OCI-LY7 (cell line): ENCODE results near the gene CMTM4. TPM values are rescaled to one million over a fixed set of nuclear protein-coding genes. Genes with fewer than 3 reads are reported as not detected.

Experiments
- BruUV-seq: library from RNA; stranded (reverse); fragments of 400-500 nt; replicated peaks from 2 replicates; lab custom pipeline; 2021; lab: Mats Ljungman, UMichigan
- CTCF ChIA-PET: fragments of 300-600 bp; sonication (Branson Sonifier 250); formaldehyde crosslinking; loops from one replicate; lab custom pipeline; 2022; ENCODE audit warnings: antibody characterized with exemption; ENCODE audit not compliant: unreplicated experiment; lab: Charles Lee
- POLR2A ChIA-PET: fragments of 300-600 bp; sonication (Branson Sonifier 250); formaldehyde crosslinking; loops from one replicate; lab custom pipeline; 2022; ENCODE audit warnings: antibody characterized with exemption; lab: Charles Lee
- DNase-seq: peaks from one replicate; pipeline ENCODE4 v3.0.0-alpha.2; 2015; ENCODE audit warnings: low spot score
- H2AFZ ChIP-seq: fragments of 200-600 bp; sonication (generic), shearing (Covaris generic); 2 replicates; pipeline ENCODE4 v1.6.1; 2014; ENCODE audit warnings: mild to moderate bottlenecking, antibody characterized with exemption, low read length, moderate library complexity
- H3K27ac ChIP-seq: fragments of 200-600 bp; sonication (generic); 2 replicates; pipeline ENCODE4 v1.5.1; 2014; ENCODE audit warnings: mixed run types, low read depth, mild to moderate bottlenecking, moderate library complexity, low read length, inconsistent platforms; ENCODE audit not compliant: poor library complexity, severe bottlenecking
- H3K36me3 ChIP-seq: fragments of 200-600 bp; sonication (generic); 2 replicates; pipeline ENCODE4 v1.6.1; 2014; ENCODE audit warnings: mild to moderate bottlenecking, antibody characterized with exemption, low read length, moderate library complexity, mixed read lengths; ENCODE audit not compliant: insufficient read depth
- H3K4me1 ChIP-seq: fragments of 200-600 bp; sonication (generic); 2 replicates; pipeline ENCODE4 v1.5.1; 2014; ENCODE audit warnings: mild to moderate bottlenecking, low read length; ENCODE audit not compliant: insufficient read depth, poor library complexity, severe bottlenecking
- H3K4me2 ChIP-seq: fragments of 200-600 bp; sonication (generic); 2 replicates; pipeline ENCODE4 v1.6.1; 2014; ENCODE audit warnings: mild to moderate bottlenecking, low read length
- H3K4me3 ChIP-seq: fragments of 200-600 bp; sonication (generic); 2 replicates; pipeline ENCODE4 v1.5.1; 2014; ENCODE audit warnings: mild to moderate bottlenecking, low read depth, low read length; ENCODE audit not compliant: poor library complexity, severe bottlenecking
- H3K79me2 ChIP-seq: fragments of 200-600 bp; sonication (generic); 2 replicates; pipeline ENCODE4 v1.6.1; 2016; ENCODE audit warnings: low read depth, mild to moderate bottlenecking, low read length, moderate library complexity, mixed read lengths; ENCODE audit not compliant: insufficient read depth
- H3K9me2 ChIP-seq: fragments of 200-600 bp; sonication (generic); 2 replicates; pipeline ENCODE4 v1.6.1; 2016; ENCODE audit warnings: mild to moderate bottlenecking, low read length, mixed read lengths; ENCODE audit not compliant: insufficient read depth
- H3K9me3 ChIP-seq: fragments of 200-600 bp; sonication (generic); 2 replicates; pipeline ENCODE4 v1.6.1; 2014; ENCODE audit warnings: mild to moderate bottlenecking, mixed run types, low read length, mixed read lengths
- H4K20me1 ChIP-seq: fragments of 200-600 bp; sonication (generic); 2 replicates; pipeline ENCODE4 v1.6.1; 2014; ENCODE audit warnings: mild to moderate bottlenecking, antibody characterized with exemption, low read length, moderate library complexity, mixed read lengths; ENCODE audit not compliant: insufficient read depth
- CTCF ChIP-seq: fragments of 200-600 bp; sonication (generic); conservative IDR thresholded peaks from 2 replicates; pipeline ENCODE4 v1.5.1; 2014; ENCODE audit warnings: mild to moderate bottlenecking, antibody characterized with exemption, low read length, moderate library complexity, mixed read lengths
- EZH2phosphoT487 ChIP-seq: fragments of 200-600 bp; sonication (generic); IDR thresholded peaks from 2 replicates; pipeline ENCODE4 v1.6.1; 2018; ENCODE audit warnings: low read depth, borderline replicate concordance, mild to moderate bottlenecking, mixed run types, antibody characterized with exemption, low read length, moderate library complexity, mixed read lengths
- intact Hi-C: fragments of 100-400 bp; cut with micrococcal nuclease; formaldehyde crosslinking; loops from one replicate; pipeline ENCODE4 v1.10.0; 2022; ENCODE audit not compliant: unreplicated experiment
- total RNA-seq, 2 experiments: library from RNA; depleted of rRNA in 1 of 2; stranded (reverse); fragments of >200 nt in 1 of 2; shearing (Covaris generic) in 1 of 2; gene quantifications; 2 replicates each; pipeline ENCODE4 v1.2.3, GENCODE V29; 2014 to 2022

Gene CMTM4
- total RNA-seq, 2 experiments from 2014 or later: 0.03 to 1.3 TPM

- Histone ChIP-seq H2AFZ (peak overlapping the region; percentile 77), H3K79me2 (no peaks in the 10 kb centered on the region), H3K27ac (no peak overlapping the region), H3K4me1 (peaks cover 27% of the 10 kb centered on the region), H4K20me1 (no peaks in the 10 kb centered on the region), H3K9me3 (no peaks in the 10 kb centered on the region), H3K9me2 (no peaks in the 10 kb centered on the region), H3K36me3 (no peaks in the 10 kb centered on the region), H3K4me2 (peak overlapping the region; percentile 37), H3K4me3 (no peak overlapping the region)
- CTCF ChIA-PET: interaction anchor here (0.5 kb wide), 1 partner anchor 118 kb away, joined by 4 read pairs; no protein-coding TSS in a partner anchor
- DNase-seq: peak; percentile 39
- POLR2A ChIA-PET: interaction anchor here (0.6 to 1.4 kb wide), 3 partner anchors 10 to 298 kb away, joined by 3 to 5 read pairs (median 4); no protein-coding TSS in a partner anchor
- intact Hi-C loops: loop anchor here (5.0 kb wide), 1 partner anchor 133 kb away; the partner anchor contains the start of gene DYNC1LI2
- BruUV-seq: no TSS peak
- no peak for TF ChIP-seq EZH2phosphoT487
- TF ChIP-seq CTCF: no peak
Measured at GRCh38 chr16:66619534-66620428, 76.8 kb downstream of the CMTM4 start.

GRCh38 chr16:66618588-66619375 lies 77.8 kb downstream of the CMTM4 start:
- no peak overlapping the region for H3K27ac ChIP-seq
- H3K9me2 ChIP-seq: no peaks in the 10 kb centered on the region
- ChIA-PET POLR2A (interaction anchor here (0.6 to 1.5 kb wide), 4 partner anchors 12 to 210 kb away, joined by 3 to 4 read pairs (median 3); no protein-coding TSS in a partner anchor), CTCF (interaction anchor here (1.3 kb wide), 1 partner anchor 11 kb away, joined by 4 read pairs; no protein-coding TSS in a partner anchor)
- H2AFZ ChIP-seq: peak overlapping the region; percentile 77; the same call in 1 of the 2 replicates
- TF ChIP-seq CTCF (no peak), EZH2phosphoT487 (no peak)
- no peaks in the 10 kb centered on the region for H3K9me3 ChIP-seq
- BruUV-seq: no TSS peak
- H3K4me1 ChIP-seq: peaks cover 27% of the 10 kb centered on the region
- H3K4me2 ChIP-seq: no peak overlapping the region
- intact Hi-C loops: loop anchor here (5.0 kb wide), 1 partner anchor 134 kb away; the partner anchor contains the start of gene DYNC1LI2
- H3K79me2 ChIP-seq: no peaks in the 10 kb centered on the region
- H4K20me1 ChIP-seq: no peaks in the 10 kb centered on the region
- H3K36me3 ChIP-seq: no peaks in the 10 kb centered on the region
- H3K4me3 ChIP-seq: no peak overlapping the region
- DNase-seq: no peak
